HCT116 (cell line): ENCODE results near the gene XPNPEP1. TPM values are rescaled to one million over a fixed set of nuclear protein-coding genes. Genes with fewer than 3 reads are reported as not detected.
A peak's percentile ranks its signal among the peaks of the same experiment; 100 is the strongest.

Experiments used
- ATAC-seq: fragments of 200-7000 bp; cut with Tn5 transposase; 2 replicates; pipeline ENCODE4 v1.9.1; 2020; ENCODE audit warnings: mild to moderate bottlenecking, moderate library complexity
- BruUV-seq: library from RNA; stranded (reverse); fragments of 400-500 nt; replicated peaks from 2 replicates; lab custom pipeline; 2021; lab: Mats Ljungman, UMichigan
- CTCF ChIA-PET: fragments of 300-600 bp; sonication (Branson Sonifier 250); formaldehyde crosslinking; loops from one replicate; lab custom pipeline; 2021; ENCODE audit warnings: antibody characterized with exemption; lab: Charles Lee
- POLR2A ChIA-PET: fragments of 300-600, 350-600 bp; sonication (Branson Sonifier 250); formaldehyde crosslinking; loops from one replicate; lab custom pipeline; 2021; ENCODE audit warnings: antibody characterized with exemption; lab: Charles Lee
- RAD21 ChIA-PET, 2 experiments: fragments of 300-600 bp; sonication (Branson Sonifier 250); formaldehyde crosslinking; loops; one replicate each; lab custom pipeline; 2023; ENCODE audit warnings: low total read pairs in 2 of 2; ENCODE audit not compliant: uncharacterized antibody in 2 of 2, unreplicated experiment in 2 of 2, low non-redundant PET in 1 of 2; lab: Charles Lee
- DNase-seq: peaks from one replicate; pipeline ENCODE4 v3.0.0-alpha.2; 2010; ENCODE audit warnings: low read depth, low spot score
- H2AFZ ChIP-seq: fragments of 200-600 bp; shearing (Covaris generic), sonication (generic); 2 replicates; pipeline ENCODE4 v1.6.1; 2017; ENCODE audit warnings: low read depth, mixed run types, mixed read lengths, antibody characterized with exemption, low read length; ENCODE audit not compliant: poor library complexity, severe bottlenecking
- H3K27ac ChIP-seq: 2 replicates; pipeline ENCODE4 v1.5.1; 2012; ENCODE audit warnings: low read depth, low read length
- H3K27me3 ChIP-seq: fragments of 200-600 bp; sonication (generic); 2 replicates; pipeline ENCODE4 v1.6.1; 2016; ENCODE audit warnings: mixed run types, low read length, mixed read lengths; ENCODE audit not compliant: insufficient read depth
- H3K36me3 ChIP-seq, 2 experiments: fragments of 200-500 bp in 1 of 2; fragments of 200-600 bp in 1 of 2; sonication (Bioruptor generic) in 1 of 2; sonication (generic) in 1 of 2; 2 replicates each; pipeline versions ENCODE4 v1.5.1 to v1.6.1; 2014 to 2016; ENCODE audit warnings: low read length in 2 of 2, inconsistent platforms in 1 of 2, mixed read lengths in 1 of 2, mixed run types in 1 of 2; ENCODE audit not compliant: insufficient read depth in 2 of 2, control insufficient read depth in 1 of 2
- H3K4me1 ChIP-seq, 2 experiments: fragments of 200-600 bp in 1 of 2; sonication (generic) in 1 of 2; 2 replicates each; pipeline versions ENCODE4 v1.5.1 to v1.6.1; 2012 to 2017; ENCODE audit warnings: low read length in 2 of 2, inconsistent platforms in 1 of 2, mild to moderate bottlenecking in 1 of 2, mixed read lengths in 1 of 2, mixed run types in 1 of 2, moderate library complexity in 1 of 2; ENCODE audit not compliant: insufficient read depth in 2 of 2, control insufficient read depth in 1 of 2
- H3K4me2 ChIP-seq: fragments of 200-600 bp; sonication (generic); 2 replicates; pipeline ENCODE4 v1.6.1; 2017; ENCODE audit warnings: mixed run types, low read length, mixed read lengths
- H3K4me3 ChIP-seq, 2 experiments: fragments of 200-600 bp in 1 of 2; sonication (generic) in 1 of 2; replicated peaks in 1 of 2; 2 replicates each; pipeline ENCODE4 v1.5.1; 2011 to 2016; ENCODE audit warnings: low read length in 2 of 2, control low read depth in 1 of 2, low read depth in 1 of 2, mild to moderate bottlenecking in 1 of 2, mixed read lengths in 1 of 2, mixed run types in 1 of 2
- H3K79me2 ChIP-seq: fragments of 200-600 bp; sonication (generic); 2 replicates; pipeline ENCODE4 v1.6.1; 2017; ENCODE audit warnings: mild to moderate bottlenecking, mixed run types, low read length, moderate library complexity, mixed read lengths; ENCODE audit not compliant: insufficient read depth
- H3K9ac ChIP-seq: fragments of 200-600 bp; sonication (generic); 2 replicates; pipeline ENCODE4 v1.6.1; 2016; ENCODE audit warnings: low read length, mixed read lengths
- H3K9me2 ChIP-seq: fragments of 200-600 bp; sonication (generic), shearing (Covaris generic); 2 replicates; pipeline ENCODE4 v1.6.1; 2017; ENCODE audit warnings: mixed run types, mild to moderate bottlenecking, moderate library complexity; ENCODE audit not compliant: insufficient read depth
- H3K9me3 ChIP-seq, 2 experiments: fragments of 200-500 bp in 1 of 2; fragments of 200-600 bp in 1 of 2; sonication (Bioruptor generic) in 1 of 2; sonication (generic) in 1 of 2; 2 replicates each; pipeline ENCODE4 v1.6.1; 2014 to 2017; ENCODE audit warnings: low read length in 2 of 2, mixed read lengths in 2 of 2, inconsistent platforms in 1 of 2, low read depth in 1 of 2, mild to moderate bottlenecking in 1 of 2, mixed run types in 1 of 2, moderate library complexity in 1 of 2; ENCODE audit not compliant: control insufficient read depth in 1 of 2, insufficient read depth in 1 of 2
- H4K20me1 ChIP-seq: fragments of 200-600 bp; sonication (generic), shearing (Covaris generic); 2 replicates; pipeline ENCODE4 v1.6.1; 2017; ENCODE audit warnings: mixed run types, mild to moderate bottlenecking, moderate library complexity; ENCODE audit not compliant: insufficient read depth
- CEBPB ChIP-seq: IDR thresholded peaks from 2 replicates; pipeline ENCODE4 v1.6.1; 2012; ENCODE audit warnings: low read depth
- CTCF ChIP-seq, 3 experiments: fragments of 200-600 bp in 1 of 3; sonication (generic) in 1 of 3; IDR thresholded peaks in 2 of 3; conservative IDR thresholded peaks in 1 of 3; 2 replicates each; pipeline ENCODE4 v1.5.1; 2012 to 2017; ENCODE audit warnings: low read depth in 2 of 3, low read length in 2 of 3, antibody characterized with exemption in 1 of 3, borderline replicate concordance in 1 of 3, control low read depth in 1 of 3, mild to moderate bottlenecking in 1 of 3, mixed read lengths in 1 of 3, mixed run types in 1 of 3, moderate library complexity in 1 of 3; ENCODE audit not compliant: insufficient read depth in 1 of 3
- EGR1 ChIP-seq: IDR thresholded peaks from 2 replicates; pipeline ENCODE4 v1.6.1; 2012; ENCODE audit warnings: low read depth
- ELF1 ChIP-seq: IDR thresholded peaks from 2 replicates; pipeline ENCODE4 v1.6.1; 2012; ENCODE audit warnings: low read depth, borderline replicate concordance
- EZH2 ChIP-seq: fragments of 200-600 bp; sonication (generic); IDR thresholded peaks from 2 replicates; pipeline ENCODE4 v1.6.1; 2017; ENCODE audit warnings: antibody characterized with exemption, mixed run types
- MAX ChIP-seq: IDR thresholded peaks from 2 replicates; pipeline ENCODE4 v1.6.1; 2012
- POLR2A ChIP-seq: IDR thresholded peaks from 2 replicates; pipeline ENCODE4 v1.7.0; 2011; ENCODE audit warnings: borderline replicate concordance; ENCODE audit not compliant: insufficient read depth, insufficient read length; ENCODE audit errors: extremely low read depth
- POLR2AphosphoS5 ChIP-seq: IDR thresholded peaks from 2 replicates; pipeline ENCODE4 v1.6.1; 2011; ENCODE audit warnings: mild to moderate bottlenecking, low read depth, low read length, moderate library complexity
- RAD21 ChIP-seq: IDR thresholded peaks from 2 replicates; pipeline ENCODE4 v1.6.1; 2012; ENCODE audit warnings: low read depth, mild to moderate bottlenecking
- REST ChIP-seq: IDR thresholded peaks from 2 replicates; pipeline ENCODE4 v1.6.1; 2012; ENCODE audit warnings: low read depth
- SIN3A ChIP-seq: IDR thresholded peaks from 2 replicates; pipeline ENCODE4 v1.6.1; 2012; ENCODE audit warnings: low read depth
- SRF ChIP-seq: IDR thresholded peaks from 2 replicates; pipeline ENCODE4 v1.6.1; 2012; ENCODE audit warnings: low read depth
- TCF7L2 ChIP-seq: IDR thresholded peaks from 2 replicates; pipeline ENCODE4 v1.7.0; 2011; ENCODE audit warnings: borderline replicate concordance, inconsistent platforms; ENCODE audit not compliant: insufficient read depth, insufficient read length; ENCODE audit errors: extremely low read depth
- ZBTB33 ChIP-seq: IDR thresholded peaks from 2 replicates; pipeline ENCODE4 v1.6.1; 2011; ENCODE audit warnings: mild to moderate bottlenecking, low read length, moderate library complexity; ENCODE audit not compliant: insufficient replicate concordance; ENCODE audit errors: extremely low read depth
- intact Hi-C: fragments of 100-400 bp; cut with micrococcal nuclease; formaldehyde crosslinking; loops from 2 replicates; pipeline ENCODE4 v1.10.0; 2022
- total RNA-seq: library from RNA; stranded (reverse); gene quantifications from one replicate; pipeline ENCODE4 v1.2.1, GENCODE V29; 2021; ENCODE audit not compliant: unreplicated experiment

The XPNPEP1 gene
- total RNA-seq, 1 experiment from 2014 or later = 87.3 TPM

- no peak for TF ChIP-seq ZBTB33
- no peak for TF ChIP-seq EZH2
- no peak for TF ChIP-seq POLR2AphosphoS5
- no peak for TF ChIP-seq TCF7L2
- no peak for TF ChIP-seq ELF1
- TF ChIP-seq SIN3A = no peak
- TF ChIP-seq RAD21 = no peak
- no peak for TF ChIP-seq MAX
- TF ChIP-seq SRF = no peak
- TF ChIP-seq, all 23 proteins: peak for 0
These were observed 18.9 kb downstream of the XPNPEP1 start (continued) for GRCh38 chr10:109904397-109904796.

- Histone ChIP-seq H3K9me2 (no peaks in the 10 kb centered on the region), H3K9me3 (no peaks in the 10 kb centered on the region), H3K27me3 (no peaks in the 10 kb centered on the region), H3K4me3 (no peak overlapping the region), H4K20me1 (no peaks in the 10 kb centered on the region; the same call in 1 of the 2 replicates), H3K36me3 (peaks cover 8 to 12% of the 10 kb centered on the region in 2 experiments; a peak in 3 of 4 replicates), H3K9ac (no peak overlapping the region), H3K79me2 (peaks cover 23% of the 10 kb centered on the region), H3K4me1 (peaks cover 0 to 12% of the 10 kb centered on the region in 2 experiments; a peak in 1 of 4 replicates), H3K4me2 (no peak overlapping the region), H2AFZ (no peak overlapping the region), H3K27ac (no peak overlapping the region)
- BruUV-seq = no TSS peak
- ATAC-seq (0 out of 2 replicates have a peak, but pooled peaks have one; percentile 40), DNase-seq (no peak)
- intact Hi-C loops = no loop called here
- ChIA-PET CTCF (interaction anchor here (1.8 kb wide), 1 partner anchor 19 kb away, joined by 8 read pairs; no protein-coding TSS in a partner anchor), POLR2A (no interaction called here), RAD21 (no interaction called here)
- no peak for TF ChIP-seq EGR1
- no peak for TF ChIP-seq REST
- no peak for TF ChIP-seq POLR2A
- TF ChIP-seq SRF = no peak
- no peak for TF ChIP-seq CTCF (IDR thresholded peaks at IDR 0.05 in 2 of 3, conservative IDR thresholded peaks at IDR 0.05 in 1 of 3; ENCODE audit: borderline replicate concordance in 1 of 3, insufficient read depth in 1 of 3, low read depth in 2 of 3, low read length in 2 of 3)
- TF ChIP-seq CEBPB = no peak
- TF ChIP-seq MAX = no peak
- no peak for TF ChIP-seq POLR2AphosphoS5
These were observed 20.0 kb downstream of the XPNPEP1 start for GRCh38 chr10:109902992-109903947.
